ENCODE measurements around the gene ARHGEF38.

Gene ARHGEF38

DNA sequence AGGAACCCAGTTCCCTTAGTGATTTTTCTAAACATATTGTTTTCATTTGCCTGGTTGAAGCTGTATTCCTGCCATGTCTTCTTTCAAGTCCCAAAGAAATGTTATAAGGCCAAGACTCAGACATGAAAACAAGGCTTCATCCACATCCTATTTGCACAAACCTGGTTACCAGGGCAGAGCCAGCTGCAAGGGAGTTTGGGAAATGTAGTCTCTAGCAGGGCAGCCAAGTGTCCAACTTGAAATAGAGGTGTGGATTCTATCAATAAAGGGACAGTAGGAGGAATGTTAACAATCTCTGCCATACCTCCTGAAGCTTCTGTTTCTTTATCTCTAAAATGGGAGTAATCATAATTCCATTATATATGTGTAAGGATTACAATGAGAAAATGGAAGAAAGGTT is 99.5 kb downstream of the ARHGEF38 start:
- Histone ChIP-seq H3K36me3 (ENCODE audit: control insufficient read depth, insufficient read depth, low read length) (no peaks in the 10 kb centered on the region), H3K4me1 (ENCODE audit: control insufficient read depth, insufficient read depth, low read length, poor library complexity, severe bottlenecking) (no peaks in the 10 kb centered on the region), H3K4me3 (ENCODE audit: extremely low read depth, insufficient read depth, low read length, poor library complexity, severe bottlenecking) (no peak overlapping the region), H3K9me3 (ENCODE audit: control insufficient read depth, low read length) (no peaks in the 10 kb centered on the region), H3K27ac (ENCODE audit: low read depth, low read length, severe bottlenecking) (no peak overlapping the region)

GRCh38 chr4:105652286-105652888 is 100.0 kb downstream of the ARHGEF38 start:
- Histone ChIP-seq H3K27ac (ENCODE audit: low read depth, low read length, severe bottlenecking) (no peak overlapping the region), H3K4me1 (ENCODE audit: control insufficient read depth, insufficient read depth, low read length, poor library complexity, severe bottlenecking) (no peaks in the 10 kb centered on the region), H3K9me3 (ENCODE audit: control insufficient read depth, low read length) (no peaks in the 10 kb centered on the region), H3K36me3 (ENCODE audit: control insufficient read depth, insufficient read depth, low read length) (no peaks in the 10 kb centered on the region), H3K4me3 (ENCODE audit: extremely low read depth, insufficient read depth, low read length, poor library complexity, severe bottlenecking) (no peak overlapping the region)
- WGBS, 2 experiments (ENCODE audit: insufficient coverage in 2 of 2) = 94% methylated on average over 2 of the region's 4 CpGs

- Histone ChIP-seq H3K36me3 (ENCODE audit: control insufficient read depth, insufficient read depth, low read length) (no peaks in the 10 kb centered on the region), H3K4me1 (ENCODE audit: control insufficient read depth, insufficient read depth, low read length, poor library complexity, severe bottlenecking) (no peaks in the 10 kb centered on the region), H3K9me3 (ENCODE audit: control insufficient read depth, low read length) (no peaks in the 10 kb centered on the region), H3K4me3 (ENCODE audit: extremely low read depth, insufficient read depth, low read length, poor library complexity, severe bottlenecking) (no peak overlapping the region), H3K27ac (ENCODE audit: low read depth, low read length, severe bottlenecking) (no peak overlapping the region)
Observed at GRCh38 chr4:105657117-105657765, 104.8 kb downstream of the ARHGEF38 start.

DNA sequence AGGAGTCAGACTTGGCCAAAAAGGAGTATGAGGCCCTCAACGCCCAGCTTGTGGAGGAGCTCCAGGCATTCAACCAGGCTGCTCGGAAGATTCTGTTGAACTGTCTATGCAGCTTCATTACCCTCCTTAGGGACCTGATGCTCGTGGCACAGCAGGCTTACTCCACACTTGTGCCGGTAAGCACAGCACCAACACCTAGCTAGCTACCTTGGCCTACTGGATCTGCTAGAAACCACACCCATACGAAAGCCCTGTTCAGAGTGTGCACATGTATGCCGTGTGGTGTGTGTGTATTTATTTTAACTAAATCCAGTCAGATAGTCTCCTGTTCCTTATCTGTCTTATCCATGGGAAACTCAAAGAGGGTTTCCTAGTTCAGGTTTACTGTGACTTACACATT is 106.8 kb downstream of the ARHGEF38 start:
- WGBS, 2 experiments (ENCODE audit: insufficient coverage in 2 of 2) = 64 to 83% methylated on average over 3 of the region's 6 CpGs
- no peaks in the 10 kb centered on the region for H3K9me3 ChIP-seq (ENCODE audit: control insufficient read depth, low read length)

GRCh38 chr4:105661028-105661427 is 108.6 kb downstream of the ARHGEF38 start:
- Histone ChIP-seq H3K9me3 (ENCODE audit: control insufficient read depth, low read length) (no peaks in the 10 kb centered on the region), H3K4me3 (ENCODE audit: extremely low read depth, insufficient read depth, low read length, poor library complexity, severe bottlenecking) (no peak overlapping the region), H3K36me3 (ENCODE audit: control insufficient read depth, insufficient read depth, low read length) (no peaks in the 10 kb centered on the region), H3K4me1 (ENCODE audit: control insufficient read depth, insufficient read depth, low read length, poor library complexity, severe bottlenecking) (no peaks in the 10 kb centered on the region), H3K27ac (ENCODE audit: low read depth, low read length, severe bottlenecking) (no peak overlapping the region)
- 100% methylated on average over 1 of the region's 3 CpGs for WGBS, 2 experiments (ENCODE audit: insufficient coverage in 2 of 2)

More for the DNA sequence above, 106.8 kb downstream of the ARHGEF38 start:
- H3K27ac ChIP-seq (ENCODE audit: low read depth, low read length, severe bottlenecking) = no peak overlapping the region
- H3K4me1 ChIP-seq (ENCODE audit: control insufficient read depth, insufficient read depth, low read length, poor library complexity, severe bottlenecking) = no peaks in the 10 kb centered on the region
- H3K4me3 ChIP-seq (ENCODE audit: extremely low read depth, insufficient read depth, low read length, poor library complexity, severe bottlenecking) = no peak overlapping the region
- no peaks in the 10 kb centered on the region for H3K36me3 ChIP-seq (ENCODE audit: control insufficient read depth, insufficient read depth, low read length)

- H3K4me1 ChIP-seq (ENCODE audit: control insufficient read depth, insufficient read depth, low read length, poor library complexity, severe bottlenecking) = no peaks in the 10 kb centered on the region
- WGBS, 2 experiments (ENCODE audit: insufficient coverage in 2 of 2) = no CpG with 5 or more reads among the region's 2 CpGs
Observed at GRCh38 chr4:105662935-105663675, 110.7 kb downstream of the ARHGEF38 start.

DNA sequence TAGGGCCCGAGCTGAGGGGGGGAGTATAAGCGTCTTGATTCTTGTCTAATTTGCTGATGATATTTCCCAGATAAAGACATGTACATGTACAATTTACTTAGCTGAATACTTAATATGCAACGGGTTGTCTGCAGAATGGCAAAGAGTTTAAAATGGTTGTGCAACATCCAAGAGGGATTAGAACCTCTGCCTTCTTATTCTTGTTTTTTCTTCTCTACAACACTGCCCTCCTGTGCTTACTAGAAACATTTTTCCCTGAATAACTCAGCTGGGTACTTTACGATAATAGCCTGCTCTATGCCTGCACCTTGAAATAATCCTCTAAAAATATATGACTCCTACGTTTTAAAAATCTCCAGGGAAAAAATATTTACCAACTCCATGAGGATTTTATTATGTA is 114.3 kb downstream of the ARHGEF38 start:
- WGBS, 2 experiments (ENCODE audit: insufficient coverage in 2 of 2) = 32 to 35% methylated on average over 2 to 3 of the region's 5 CpGs
- Histone ChIP-seq H3K36me3 (ENCODE audit: control insufficient read depth, insufficient read depth, low read length) (no peaks in the 10 kb centered on the region), H3K27ac (ENCODE audit: low read depth, low read length, severe bottlenecking) (no peak overlapping the region), H3K4me3 (ENCODE audit: extremely low read depth, insufficient read depth, low read length, poor library complexity, severe bottlenecking) (no peak overlapping the region), H3K4me1 (ENCODE audit: control insufficient read depth, insufficient read depth, low read length, poor library complexity, severe bottlenecking) (no peaks in the 10 kb centered on the region), H3K9me3 (ENCODE audit: control insufficient read depth, low read length) (no peaks in the 10 kb centered on the region)

More at GRCh38 chr4:105662935-105663675, 110.7 kb downstream of the ARHGEF38 start:
- H3K36me3 ChIP-seq (ENCODE audit: control insufficient read depth, insufficient read depth, low read length) = no peaks in the 10 kb centered on the region
- H3K27ac ChIP-seq (ENCODE audit: low read depth, low read length, severe bottlenecking) = no peak overlapping the region
- H3K9me3 ChIP-seq (ENCODE audit: control insufficient read depth, low read length) = no peaks in the 10 kb centered on the region
- H3K4me3 ChIP-seq (ENCODE audit: extremely low read depth, insufficient read depth, low read length, poor library complexity, severe bottlenecking) = no peak overlapping the region

- Histone ChIP-seq H3K27ac (ENCODE audit: low read depth, low read length, severe bottlenecking) (no peak overlapping the region), H3K4me1 (ENCODE audit: control insufficient read depth, insufficient read depth, low read length, poor library complexity, severe bottlenecking) (no peaks in the 10 kb centered on the region), H3K4me3 (ENCODE audit: extremely low read depth, insufficient read depth, low read length, poor library complexity, severe bottlenecking) (no peak overlapping the region), H3K36me3 (ENCODE audit: control insufficient read depth, insufficient read depth, low read length) (no peaks in the 10 kb centered on the region), H3K9me3 (ENCODE audit: control insufficient read depth, low read length) (no peaks in the 10 kb centered on the region)
Observed at GRCh38 chr4:105670684-105671083, 118.3 kb downstream of the ARHGEF38 start.

- Histone ChIP-seq H3K9me3 (ENCODE audit: control insufficient read depth, low read length) (no peaks in the 10 kb centered on the region), H3K4me3 (ENCODE audit: extremely low read depth, insufficient read depth, low read length, poor library complexity, severe bottlenecking) (no peak overlapping the region), H3K4me1 (ENCODE audit: control insufficient read depth, insufficient read depth, low read length, poor library complexity, severe bottlenecking) (no peaks in the 10 kb centered on the region), H3K27ac (ENCODE audit: low read depth, low read length, severe bottlenecking) (no peak overlapping the region), H3K36me3 (ENCODE audit: control insufficient read depth, insufficient read depth, low read length) (no peaks in the 10 kb centered on the region)
- WGBS, 2 experiments (ENCODE audit: insufficient coverage in 2 of 2) = no CpG with 5 or more reads among the region's 2 CpGs
Observed at GRCh38 chr4:105671301-105671700, 118.9 kb downstream of the ARHGEF38 start.

DNA sequence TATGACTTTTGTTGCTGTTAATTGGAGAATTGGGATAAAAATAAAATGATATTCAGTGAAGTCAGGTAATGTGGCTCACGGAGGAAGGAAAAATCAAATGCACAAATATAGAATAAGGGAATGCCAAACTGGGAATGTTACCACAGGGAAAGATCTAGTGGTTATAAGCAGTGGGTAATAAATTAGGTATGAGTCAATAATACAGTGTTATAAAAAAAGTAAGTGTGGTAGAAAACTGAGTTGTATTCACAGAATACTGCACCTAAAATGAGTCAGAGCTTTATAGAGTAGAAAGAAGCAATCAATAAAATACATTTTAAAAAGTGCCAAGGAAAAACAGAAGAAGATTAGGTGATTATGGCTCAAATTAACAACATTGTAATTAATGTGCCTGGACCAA is 121.6 kb downstream of the ARHGEF38 start:
- no peaks in the 10 kb centered on the region for H3K4me1 ChIP-seq (ENCODE audit: control insufficient read depth, insufficient read depth, low read length, poor library complexity, severe bottlenecking)
- H3K27ac ChIP-seq (ENCODE audit: low read depth, low read length, severe bottlenecking) = no peak overlapping the region
- H3K4me3 ChIP-seq (ENCODE audit: extremely low read depth, insufficient read depth, low read length, poor library complexity, severe bottlenecking) = no peak overlapping the region
- no peaks in the 10 kb centered on the region for H3K36me3 ChIP-seq (ENCODE audit: control insufficient read depth, insufficient read depth, low read length)
- H3K9me3 ChIP-seq (ENCODE audit: control insufficient read depth, low read length) = no peaks in the 10 kb centered on the region
- WGBS, 2 experiments (ENCODE audit: insufficient coverage in 2 of 2) = 89 to 100% methylated on average over 1 of the region's 1 CpG

GRCh38 chr4:105677709-105678108 is 125.3 kb downstream of the ARHGEF38 start:
- Histone ChIP-seq H3K27ac (ENCODE audit: low read depth, low read length, severe bottlenecking) (no peak overlapping the region), H3K36me3 (ENCODE audit: control insufficient read depth, insufficient read depth, low read length) (peaks cover 7% of the 10 kb centered on the region), H3K9me3 (ENCODE audit: control insufficient read depth, low read length) (no peaks in the 10 kb centered on the region), H3K4me1 (ENCODE audit: control insufficient read depth, insufficient read depth, low read length, poor library complexity, severe bottlenecking) (no peaks in the 10 kb centered on the region), H3K4me3 (ENCODE audit: extremely low read depth, insufficient read depth, low read length, poor library complexity, severe bottlenecking) (no peak overlapping the region)
- WGBS, 2 experiments (ENCODE audit: insufficient coverage in 2 of 2) = 100% methylated on average over 1 of the region's 2 CpGs
